Body of pancreas (tissue), 4 donors: ENCODE measurements around the gene TCEA2.

Experiments
- CTCF ChIP-seq, 7 experiments: fragments of 450-650 bp in 4 of 7; fragments of 200-600 bp in 3 of 7; sonication (generic) in 3 of 7; IDR thresholded peaks; one replicate each; pipeline ENCODE4 v1.5.1; 2016 to 2019; ENCODE audit warnings: antibody characterized with exemption in 7 of 7
- POLR2A ChIP-seq, 3 donors: fragments of 450-650 bp; IDR thresholded peaks; one replicate each; pipeline ENCODE4 v1.6.1; 2016; ENCODE audit warnings: antibody characterized with exemption in 3 of 3, mild to moderate bottlenecking in 2 of 3

GRCh38 chr20:64044484-64045247 is 18.3 kb upstream of the TCEA2 start:
- no peak for TF ChIP-seq CTCF (IDR thresholded peaks at IDR 0.05)
- no peak for TF ChIP-seq POLR2A (IDR thresholded peaks at IDR 0.05)
